ENCODE measurements around the gene CHMP1B.

The CHMP1B gene, protein sequence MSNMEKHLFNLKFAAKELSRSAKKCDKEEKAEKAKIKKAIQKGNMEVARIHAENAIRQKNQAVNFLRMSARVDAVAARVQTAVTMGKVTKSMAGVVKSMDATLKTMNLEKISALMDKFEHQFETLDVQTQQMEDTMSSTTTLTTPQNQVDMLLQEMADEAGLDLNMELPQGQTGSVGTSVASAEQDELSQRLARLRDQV

DNA sequence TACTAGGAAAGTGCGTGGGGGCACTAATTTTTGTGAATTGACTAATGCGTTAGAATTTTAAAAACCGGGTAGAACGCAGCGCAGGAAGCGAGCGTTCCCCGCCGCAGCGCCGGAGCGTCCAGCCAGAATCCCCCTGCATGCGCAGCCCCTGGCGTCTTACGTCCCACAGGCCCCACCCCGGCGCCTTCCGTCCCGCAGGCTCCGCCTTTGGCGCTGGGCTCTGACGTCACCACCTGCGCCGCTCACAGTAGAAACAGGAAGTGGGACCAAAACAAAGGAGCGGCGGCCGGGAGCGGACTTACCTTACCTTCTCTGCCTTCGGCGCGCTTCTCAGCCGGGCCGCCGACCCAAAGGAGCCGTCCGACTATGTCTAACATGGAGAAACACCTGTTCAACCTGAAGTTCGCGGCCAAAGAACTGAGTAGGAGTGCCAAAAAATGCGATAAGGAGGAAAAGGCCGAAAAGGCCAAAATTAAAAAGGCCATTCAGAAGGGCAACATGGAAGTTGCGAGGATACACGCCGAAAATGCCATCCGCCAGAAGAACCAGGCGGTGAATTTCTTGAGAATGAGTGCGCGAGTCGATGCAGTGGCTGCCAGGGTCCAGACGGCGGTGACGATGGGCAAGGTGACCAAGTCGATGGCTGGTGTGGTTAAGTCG is at the start of gene CHMP1B:
Gene CHMP1B, plus strand, starts transcription at position 268 of the 660 bp plus-strand sequence. Its CDS starts 99 bp downstream, at position 367.
- peak; percentile 96 to 97 for DNase-seq

DNA sequence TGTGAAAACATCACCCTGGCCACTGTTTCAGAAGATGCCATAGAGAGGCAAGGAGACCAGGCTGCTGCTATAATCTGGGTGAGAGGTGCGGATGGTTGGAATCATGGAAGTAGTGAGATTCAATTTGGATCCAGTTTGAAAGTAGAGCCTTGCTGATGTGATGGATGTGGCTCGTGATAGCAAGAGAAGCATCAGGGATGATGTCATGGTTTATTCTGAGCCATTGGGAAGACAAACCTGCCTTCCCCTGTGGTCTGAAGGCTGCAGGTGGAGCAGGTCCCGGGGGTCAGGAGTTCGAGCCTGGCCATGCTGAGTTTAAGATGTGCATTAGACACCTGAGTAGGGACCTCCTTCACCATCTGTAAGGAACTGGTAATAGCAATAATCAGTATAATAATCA is 49.6 kb upstream of the CHMP1B start:
- DNase-seq = no peak

DNA sequence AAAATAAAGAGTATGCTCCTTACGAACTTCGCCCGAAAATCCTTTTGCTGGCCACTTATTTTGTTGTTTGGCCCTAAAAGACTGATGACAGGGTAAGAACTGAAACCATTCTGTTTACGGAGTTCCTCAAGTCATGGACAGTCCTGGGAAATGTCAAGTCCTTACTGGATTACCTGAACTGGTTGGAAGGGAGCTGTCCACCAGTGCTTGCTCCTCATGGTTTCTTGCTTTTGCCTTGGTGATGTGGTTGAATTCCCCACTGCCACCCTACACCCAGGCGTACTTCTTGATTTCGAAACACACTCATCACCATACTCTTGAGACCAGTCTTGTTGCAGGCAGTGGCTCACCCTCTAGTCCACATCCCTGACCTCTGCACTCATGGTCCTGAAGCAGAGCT is 49.1 kb upstream of the CHMP1B start:
- no peak for DNase-seq

DNA sequence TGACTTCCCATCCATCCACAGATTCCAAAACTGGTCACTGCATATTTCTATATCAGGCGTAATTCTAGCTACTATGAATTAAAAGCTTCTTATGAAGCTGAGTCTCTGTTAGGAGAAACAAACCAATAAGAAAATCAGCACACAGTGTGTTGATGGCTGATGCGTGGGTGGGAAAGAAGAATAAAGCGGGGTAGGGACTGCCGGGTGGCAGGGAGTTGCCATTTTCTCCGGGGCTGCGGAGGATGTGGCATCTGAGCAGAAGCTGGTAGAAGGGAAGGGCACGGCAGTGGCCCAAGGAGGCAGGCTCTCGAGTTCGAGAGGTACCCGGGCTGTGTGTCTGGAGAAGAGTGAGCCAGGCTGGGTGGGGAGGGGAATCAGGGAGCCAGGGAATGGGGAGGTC is 48.6 kb upstream of the CHMP1B start:
- no peak for DNase-seq

DNA sequence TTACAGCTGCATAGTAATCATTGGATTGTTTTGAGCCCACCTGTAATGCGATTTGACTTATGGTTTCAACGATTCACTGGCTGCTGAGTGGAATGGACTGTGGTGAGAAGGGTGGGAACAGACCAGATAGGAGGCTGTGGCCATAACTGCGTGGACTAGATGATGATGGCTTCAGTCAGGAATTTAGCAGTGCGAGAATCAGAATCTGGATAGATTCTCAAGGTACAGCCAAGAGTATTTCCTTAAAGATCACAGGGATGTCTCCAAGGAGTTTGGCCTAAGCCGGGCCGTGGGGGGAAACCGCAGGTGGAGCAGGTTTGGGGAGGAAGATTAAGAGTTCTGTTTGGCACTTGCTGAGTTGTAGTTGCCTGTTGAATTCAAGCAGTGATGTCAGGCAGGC is 44.0 kb upstream of the CHMP1B start:
- no peak for DNase-seq

DNA sequence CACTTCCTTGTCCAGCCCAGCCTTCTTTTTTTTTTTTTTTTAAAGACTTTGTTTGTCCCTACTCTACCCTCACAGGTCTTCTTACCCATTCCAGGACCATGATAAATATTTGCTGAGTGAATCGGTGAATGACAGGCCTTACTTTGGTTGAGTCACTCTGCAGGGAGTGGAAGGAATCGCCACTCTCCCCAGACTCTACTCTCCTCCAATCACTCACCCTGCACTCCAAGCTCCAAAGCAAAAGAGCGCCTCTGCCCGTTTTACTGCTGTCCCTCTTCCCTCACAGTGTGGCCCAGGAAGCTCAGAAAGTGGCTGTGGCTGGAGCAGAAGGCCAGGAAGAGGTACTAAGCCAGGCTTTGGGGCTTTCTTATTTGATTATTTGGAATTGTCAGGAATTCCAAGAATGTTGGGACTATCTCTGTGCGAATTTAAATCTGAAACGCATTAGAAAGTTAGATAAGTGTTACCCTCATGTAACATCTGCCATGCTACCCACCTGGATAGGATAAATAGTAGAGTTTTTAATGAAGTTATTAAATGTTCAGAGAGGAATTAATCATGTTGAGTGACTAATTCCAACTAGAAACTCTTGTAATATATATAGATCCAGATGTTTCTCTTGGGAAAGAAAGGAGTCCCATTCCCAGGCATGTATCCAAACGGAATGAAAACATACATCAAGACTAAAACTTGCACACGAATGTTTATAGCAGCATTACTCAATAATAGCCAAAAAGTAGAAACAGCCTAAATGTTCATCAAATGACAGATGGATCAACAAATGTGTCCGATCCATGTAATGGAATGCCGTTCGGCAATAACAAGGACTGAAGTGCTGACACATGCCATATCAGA is 43.0 kb upstream of the CHMP1B start:
- DNase-seq = no peak

DNA sequence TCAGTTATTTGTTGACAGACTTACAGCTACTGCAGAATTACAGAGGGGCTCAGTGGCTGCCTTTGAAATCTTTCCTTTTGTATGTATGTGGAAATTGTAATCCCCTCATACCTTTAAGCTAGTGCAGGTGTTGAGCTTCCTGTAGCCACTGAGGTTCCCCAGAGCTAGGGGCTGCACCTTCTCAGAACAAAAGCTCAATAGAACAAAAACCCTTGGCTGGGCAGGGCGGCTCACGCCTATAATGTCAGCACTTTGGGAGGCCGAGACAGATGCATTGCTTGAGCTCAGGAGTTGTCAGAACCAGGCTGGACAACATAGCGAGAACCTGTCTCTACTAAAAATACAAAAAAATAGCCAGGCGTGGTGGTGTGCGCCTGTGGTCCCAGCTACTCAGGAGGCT is 41.3 kb upstream of the CHMP1B start:
- DNase-seq = no peak

DNA sequence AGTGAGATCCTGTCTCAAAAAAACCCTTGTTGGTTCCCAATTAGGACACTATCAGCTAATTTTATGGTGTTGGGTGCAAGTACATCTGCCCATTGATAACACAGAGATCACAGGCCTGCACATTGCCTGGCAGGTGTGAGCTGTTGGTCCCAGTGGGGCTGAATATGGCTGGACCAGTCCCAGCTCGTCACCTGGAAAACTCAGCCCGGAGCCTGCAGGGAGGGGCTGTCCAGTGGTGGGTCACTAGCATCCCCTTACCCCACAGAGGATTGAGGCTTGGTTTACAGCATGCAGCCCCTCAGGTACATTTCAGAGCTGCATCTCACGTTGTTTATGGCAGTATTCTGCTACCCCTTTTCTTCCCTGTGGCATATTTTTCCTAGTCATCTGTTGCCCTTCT is 40.8 kb upstream of the CHMP1B start:
- no peak for DNase-seq

DNA sequence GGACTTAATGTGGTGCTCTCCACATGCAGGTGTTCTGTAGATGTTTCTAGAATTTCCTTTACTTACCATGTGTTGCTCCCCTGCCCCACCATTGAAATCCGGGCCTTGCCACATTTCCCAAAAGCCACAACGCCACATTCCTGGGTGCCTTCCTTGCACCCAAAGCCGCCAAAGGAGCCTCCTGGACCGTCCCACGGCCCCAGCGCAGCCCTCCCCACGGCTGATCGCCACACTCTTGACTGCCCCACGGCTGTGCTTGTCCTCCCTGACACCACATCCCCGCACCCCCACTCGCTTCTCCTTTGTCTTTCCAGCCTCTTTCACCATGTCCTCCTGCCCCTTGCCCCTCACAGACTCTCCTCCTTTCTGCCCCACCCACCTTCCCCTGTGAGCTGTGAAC is 40.2 kb upstream of the CHMP1B start:
- no peak for DNase-seq

DNA sequence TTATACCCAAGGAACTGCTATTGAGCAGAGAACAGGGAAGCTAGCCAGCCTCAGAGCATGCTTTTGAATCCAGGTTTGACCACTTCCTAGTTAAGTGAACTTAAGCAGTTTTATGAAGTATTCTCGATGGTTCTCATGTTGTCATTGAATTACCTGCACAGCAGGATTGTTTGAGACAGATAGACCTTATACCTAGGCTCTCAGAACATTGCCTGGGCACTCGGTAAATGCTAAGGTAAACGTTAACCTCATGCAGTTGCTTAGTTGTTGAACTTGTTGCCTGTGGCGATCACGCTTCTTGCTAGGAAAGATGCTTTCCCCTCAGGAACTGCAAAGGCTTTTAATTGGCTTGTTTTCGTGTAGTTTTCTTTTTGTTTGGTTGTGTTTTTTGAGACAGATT is 34.0 kb upstream of the CHMP1B start:
- DNase-seq = no peak

DNA sequence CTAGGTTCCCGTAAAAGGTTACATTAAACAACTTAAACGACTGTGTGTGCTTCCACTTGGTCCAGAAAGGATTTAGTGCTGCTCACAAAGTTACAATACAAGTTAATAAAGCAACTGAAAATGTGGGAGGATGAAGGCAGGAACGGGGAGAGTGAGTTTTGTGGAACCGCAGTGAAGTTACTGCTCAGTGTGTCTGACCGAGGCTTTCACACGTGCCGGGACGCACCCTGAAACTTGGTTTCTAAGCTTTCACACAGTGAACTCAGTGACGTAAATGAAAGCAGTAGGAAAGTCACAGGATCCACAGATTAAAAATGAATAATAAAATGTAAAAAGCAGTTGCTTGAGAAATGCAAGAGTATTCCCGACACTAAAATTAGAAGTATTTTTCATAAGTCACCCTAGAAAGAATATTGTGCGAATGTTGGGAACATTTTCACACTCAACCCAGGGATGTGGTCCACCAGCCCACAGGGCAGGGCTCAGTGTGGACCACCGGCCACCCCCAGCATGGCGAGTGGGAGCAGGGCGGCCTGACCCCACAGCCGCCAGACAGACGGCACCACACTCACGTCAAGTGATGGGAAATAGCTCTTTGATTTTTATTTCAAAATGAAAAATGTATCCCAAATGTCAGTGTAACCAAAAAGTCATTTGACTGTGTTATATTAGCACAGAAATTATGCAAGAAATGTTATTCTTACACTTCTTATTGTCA is 32.6 kb upstream of the CHMP1B start:
- DNase-seq = peak; percentile 5 to 11

DNA sequence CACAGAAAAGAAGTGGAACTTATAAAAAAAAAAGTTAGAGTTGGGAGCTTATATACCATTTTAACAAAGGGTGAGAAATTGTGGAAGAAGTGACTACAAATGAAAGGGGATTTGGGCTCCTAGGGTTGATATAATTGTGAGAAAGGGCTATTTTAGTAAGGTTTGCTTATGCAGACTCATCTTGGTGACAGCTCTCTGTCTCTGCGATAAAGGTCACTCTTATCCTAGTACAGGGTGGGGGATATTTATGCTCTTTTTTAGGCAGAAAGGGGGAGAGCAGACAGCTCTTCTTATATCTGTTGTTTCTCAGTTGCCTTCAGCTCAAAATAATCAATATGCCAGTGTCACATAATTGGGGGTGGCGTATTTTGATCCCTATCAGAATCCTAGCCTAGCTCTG is 31.3 kb upstream of the CHMP1B start:
- no peak for DNase-seq

DNA sequence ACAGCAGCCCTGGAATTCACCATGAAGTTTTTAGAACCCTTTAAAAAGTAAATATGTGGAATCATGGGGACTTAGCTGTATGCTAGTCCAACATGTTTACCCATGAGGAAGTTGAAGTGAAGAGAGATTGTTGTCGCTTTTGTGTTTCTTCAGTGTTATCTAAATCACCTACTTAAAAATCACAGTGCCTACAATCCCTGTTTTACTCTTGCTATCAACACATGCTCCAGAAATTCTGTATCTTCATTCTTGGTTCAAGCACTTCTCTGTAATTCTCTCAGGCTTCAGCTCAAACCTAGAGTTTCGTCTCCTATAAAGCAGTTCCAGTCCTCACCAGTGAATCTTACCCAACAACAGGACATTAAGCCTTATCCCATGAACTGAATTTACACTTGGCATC is 30.5 kb upstream of the CHMP1B start:
- DNase-seq = no peak

DNA sequence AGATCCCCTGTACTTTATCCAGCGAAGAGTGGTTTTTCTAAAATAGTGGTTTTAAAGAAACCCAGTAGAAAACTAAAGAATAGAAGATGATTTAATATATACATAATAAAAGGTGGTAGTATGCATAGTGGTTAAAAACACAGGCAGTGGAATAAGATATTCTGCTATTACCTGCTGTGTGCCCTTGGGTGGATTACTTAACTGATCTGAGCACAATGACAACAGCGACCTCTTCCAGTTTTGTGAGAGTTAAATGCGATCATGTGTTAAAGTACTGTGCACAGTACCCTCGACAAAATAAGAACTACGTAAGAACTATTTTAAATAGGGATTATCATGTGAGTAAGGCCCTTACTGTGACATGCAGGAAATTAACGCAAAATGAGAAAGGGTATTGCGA is 30.0 kb upstream of the CHMP1B start:
- DNase-seq = no peak

DNA sequence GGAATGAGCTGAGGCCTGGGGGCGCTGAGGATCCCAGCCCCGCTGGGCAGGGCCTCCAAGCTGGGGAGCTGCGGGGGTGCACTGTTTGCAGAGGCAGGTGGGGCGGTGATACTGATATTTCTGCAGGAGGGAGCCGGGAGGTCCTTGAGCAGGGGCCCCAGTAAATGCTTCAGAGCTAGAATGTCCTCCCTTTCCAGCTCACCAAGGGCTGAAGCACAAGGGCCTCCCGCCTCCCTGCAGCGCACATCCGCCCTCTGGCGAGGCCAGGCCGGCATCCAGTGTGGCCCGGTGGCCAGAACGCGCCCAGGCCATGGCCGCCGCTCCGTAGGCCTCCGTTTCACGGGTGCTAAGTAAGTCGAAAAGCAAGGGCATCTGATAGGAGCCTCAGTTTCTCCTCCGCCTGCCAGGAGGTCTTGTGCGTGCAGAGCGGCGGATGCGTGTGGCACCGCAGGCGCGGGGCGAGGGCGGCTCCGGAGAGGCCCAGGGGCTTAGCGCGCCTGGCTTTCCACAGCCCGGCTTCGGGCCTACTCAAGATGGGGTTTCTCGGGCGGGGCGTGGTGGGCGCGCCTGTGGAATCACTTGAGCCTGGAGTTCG is 29.5 kb upstream of the CHMP1B start:
- DNase-seq = no peak

DNA sequence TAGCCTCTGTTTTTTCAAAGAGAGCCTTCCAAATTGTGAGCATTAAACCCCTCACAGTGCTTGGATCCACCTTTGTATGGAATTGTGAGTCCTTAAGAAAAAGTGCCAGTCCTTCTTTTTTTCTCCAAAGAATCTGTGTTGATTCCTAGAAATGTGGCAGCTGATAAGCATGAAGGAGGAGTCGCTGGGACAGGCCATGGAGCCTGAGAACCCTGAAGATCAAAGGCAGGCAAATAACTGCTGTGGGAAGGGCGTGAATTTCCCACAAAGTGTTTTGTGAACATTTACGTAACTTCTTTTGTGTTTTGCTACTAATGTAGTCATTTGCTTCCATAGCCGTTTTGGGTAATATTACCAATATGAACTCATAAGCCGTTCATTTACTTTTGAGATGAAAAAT is 27.7 kb upstream of the CHMP1B start:
- no peak for DNase-seq

DNA sequence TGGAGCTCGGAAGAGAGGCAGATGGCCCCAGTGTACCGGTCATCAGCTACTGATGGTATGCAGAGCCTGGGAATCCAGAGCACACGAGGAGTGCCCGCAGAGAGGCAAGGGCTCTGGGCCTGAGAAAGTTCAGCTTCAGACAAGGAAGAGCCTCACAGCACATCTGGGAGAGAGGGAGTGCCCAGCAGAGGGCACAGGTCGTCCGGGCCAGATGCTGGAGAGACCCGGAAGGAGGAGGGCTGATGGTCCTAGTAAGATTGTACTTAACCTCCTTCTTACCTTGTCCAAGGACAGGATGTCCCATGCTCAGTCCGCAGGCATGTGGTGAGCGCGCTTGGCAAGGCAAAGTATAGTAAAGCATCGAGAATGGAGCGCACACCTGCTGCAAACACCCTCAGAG is 24.4 kb upstream of the CHMP1B start:
- no peak for DNase-seq

DNA sequence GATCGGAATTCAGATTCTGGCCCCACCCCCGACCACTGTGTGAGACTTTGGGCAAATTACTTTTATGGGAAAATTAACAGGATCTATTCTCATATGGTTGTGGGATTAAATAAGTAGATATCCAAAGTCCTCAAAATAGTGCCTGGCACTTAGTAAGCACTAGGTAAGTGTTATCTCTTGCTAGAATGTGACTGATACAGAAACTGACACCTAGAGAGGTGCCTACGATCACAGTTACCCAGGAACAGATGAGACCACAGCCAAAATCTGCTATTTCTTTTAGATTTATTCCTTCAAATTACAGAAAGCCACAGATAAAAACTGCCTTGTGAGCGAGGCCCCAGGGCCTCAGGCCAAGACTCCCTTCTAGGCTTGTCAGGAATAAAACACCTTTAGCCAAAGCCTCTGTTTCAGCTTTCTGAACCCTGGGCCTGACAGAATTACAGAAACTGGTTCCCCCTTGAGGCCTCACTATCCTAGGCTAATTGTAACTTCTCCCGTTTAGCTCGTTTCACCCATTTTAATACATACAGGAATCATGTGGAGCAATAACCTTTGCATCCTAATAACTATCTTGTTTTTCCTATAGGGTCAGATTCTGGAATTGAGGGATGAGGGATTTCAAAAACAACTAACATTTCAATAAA is 22.3 kb upstream of the CHMP1B start:
- DNase-seq = no peak

DNA sequence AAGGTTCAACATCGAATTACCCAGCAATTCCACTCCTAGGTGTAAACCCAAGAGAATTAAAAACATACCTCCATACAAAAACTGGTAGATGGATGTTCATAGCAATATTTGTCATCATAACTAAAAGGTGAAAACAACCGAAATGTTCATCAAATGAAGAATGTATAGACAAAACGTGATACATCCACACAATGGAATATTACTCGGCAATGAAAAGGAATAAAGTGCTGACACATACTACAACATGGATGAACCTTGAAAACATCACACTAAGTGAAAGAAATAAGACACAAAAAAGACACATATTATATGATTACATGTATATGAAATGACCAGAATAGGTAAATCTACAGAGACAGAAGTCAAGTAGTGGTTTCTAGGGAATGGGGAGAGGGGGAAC is 20.6 kb upstream of the CHMP1B start:
- DNase-seq = no peak

DNA sequence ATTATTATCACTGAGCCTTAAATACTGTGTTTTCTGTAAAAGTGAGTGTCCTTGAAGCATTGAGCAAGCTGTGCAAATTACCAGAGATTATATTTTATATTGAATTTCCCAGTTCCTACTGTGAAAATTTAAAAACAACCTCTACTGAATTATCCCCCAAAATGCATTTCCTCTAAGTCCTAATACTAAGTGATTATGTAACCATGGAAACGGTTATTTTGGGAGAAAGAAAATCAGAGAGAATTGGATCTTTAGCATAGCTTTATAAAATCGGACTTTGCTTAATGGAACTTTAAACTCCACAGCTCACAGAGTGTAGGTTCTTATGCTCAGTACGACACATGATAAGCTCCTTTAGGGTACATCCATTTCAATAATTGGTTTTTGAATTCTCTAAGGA is 19.3 kb upstream of the CHMP1B start:
- no peak for DNase-seq

DNA sequence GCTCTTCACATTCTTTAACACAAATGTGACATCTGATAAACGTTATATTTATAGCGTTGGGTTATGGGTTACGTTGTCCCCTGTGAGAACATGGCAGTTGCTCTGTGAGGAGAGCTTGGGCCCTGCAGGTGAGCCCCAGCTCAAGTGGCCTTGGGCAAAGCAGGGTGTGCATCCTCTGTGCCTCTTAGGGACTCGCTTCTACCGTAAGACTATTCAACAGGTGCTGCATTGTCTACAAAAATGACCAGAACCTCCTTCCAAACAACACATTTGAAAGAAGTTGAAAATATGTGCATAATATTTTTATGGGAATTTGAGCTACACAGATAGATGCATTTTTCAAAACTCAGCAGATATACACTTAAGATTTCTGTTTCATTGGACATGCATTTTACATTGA is 16.4 kb upstream of the CHMP1B start:
- DNase-seq = no peak

DNA sequence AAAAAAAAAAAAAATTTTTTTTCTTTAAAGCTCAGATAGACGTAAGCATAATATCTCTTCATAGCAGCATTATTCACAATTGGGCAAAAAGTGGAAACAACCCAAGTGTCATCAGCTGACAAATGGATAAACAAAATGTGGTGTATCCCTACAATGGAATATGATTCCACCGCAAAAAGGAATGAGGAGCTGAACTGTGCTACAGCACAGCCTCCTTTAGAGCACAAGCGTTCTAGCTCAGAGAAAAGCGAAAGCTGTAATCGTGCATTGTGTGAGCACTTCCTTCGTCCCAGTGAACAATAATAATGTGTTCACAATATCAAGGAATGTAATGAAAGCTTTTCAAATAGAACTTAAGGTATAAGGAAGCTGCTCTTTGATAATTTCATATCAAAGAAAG is 11.7 kb upstream of the CHMP1B start:
- no peak for DNase-seq

DNA sequence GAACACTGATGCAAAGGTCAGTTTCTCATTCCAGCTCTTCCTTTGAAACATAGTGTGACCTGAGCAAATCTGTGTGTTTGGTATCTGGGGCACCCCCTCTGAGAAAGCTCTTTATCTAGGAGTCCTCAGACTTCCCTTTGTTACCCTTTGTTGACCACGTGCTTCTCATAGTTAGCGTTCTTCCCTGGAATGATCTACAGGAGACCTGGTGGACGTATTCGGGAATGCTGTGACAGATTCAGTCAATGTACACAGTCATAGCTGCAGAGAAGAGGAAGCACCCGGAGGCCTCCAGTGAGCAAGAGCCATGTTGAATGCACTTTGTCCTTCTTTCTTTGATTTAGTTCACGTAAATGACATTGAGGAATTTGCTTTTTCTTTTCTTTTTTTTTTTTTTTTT is 10.7 kb upstream of the CHMP1B start:
- no peak for DNase-seq

All from CD4-positive, alpha-beta T cell treated with Interleukin-1 beta for 1 hour (primary cell).